Astrocyte of the spinal cord (primary cell): Measurements from ENCODE around the gene BBX.
A peak's percentile ranks its signal among the peaks of the same experiment; 100 is the strongest.

Experiments
- DNase-seq: peaks from one replicate; pipeline ENCODE4 v3.0.0; 2011; ENCODE audit warnings: low read depth, low spot score
- H3K4me3 ChIP-seq: 2 replicates; pipeline ENCODE4 v1.5.1; 2011; ENCODE audit warnings: low read depth, mild to moderate bottlenecking, low read length, moderate library complexity
- in situ Hi-C: cut with HindIII; loops from 2 replicates; pipeline ENCODE4 v1.10.0; 2017; ENCODE audit warnings: low sequenced_read_pairs
- TF ChIP-seq, protein P1 (sequence below): IDR thresholded peaks from 2 replicates; pipeline ENCODE4 v1.5.1; 2012; ENCODE audit warnings: low read depth, mild to moderate bottlenecking, low read length, inconsistent platforms

The BBX gene

DNA sequence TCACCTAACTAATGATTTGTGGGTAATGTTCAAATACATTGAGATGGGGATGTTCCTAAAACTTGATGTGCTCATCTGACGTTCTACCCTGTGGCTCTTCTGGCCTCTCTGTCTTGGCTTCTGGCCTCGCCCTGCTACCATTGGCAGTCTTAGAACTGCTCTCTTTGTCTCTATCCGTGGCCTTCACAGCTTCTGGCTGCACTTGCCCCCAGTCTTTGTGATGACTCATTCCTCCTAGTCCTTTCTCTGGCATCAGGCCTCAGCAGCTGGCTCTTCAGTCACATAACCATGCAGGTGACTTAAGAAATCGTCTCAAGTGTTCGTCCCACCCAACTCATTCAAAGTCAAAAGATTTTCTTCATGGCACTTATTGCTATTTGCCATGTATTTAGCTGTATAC, 188.1 kb downstream of the BBX start:
- DNase-seq, result peak; percentile 51

GRCh38 chr3:107716734-107717133, 194.0 kb downstream of the BBX start:
- no peak overlapping the region for H3K4me3 ChIP-seq
- in situ Hi-C loops, result no loop called here
- DNase-seq, result no peak
- TF ChIP-seq, protein P1, sequence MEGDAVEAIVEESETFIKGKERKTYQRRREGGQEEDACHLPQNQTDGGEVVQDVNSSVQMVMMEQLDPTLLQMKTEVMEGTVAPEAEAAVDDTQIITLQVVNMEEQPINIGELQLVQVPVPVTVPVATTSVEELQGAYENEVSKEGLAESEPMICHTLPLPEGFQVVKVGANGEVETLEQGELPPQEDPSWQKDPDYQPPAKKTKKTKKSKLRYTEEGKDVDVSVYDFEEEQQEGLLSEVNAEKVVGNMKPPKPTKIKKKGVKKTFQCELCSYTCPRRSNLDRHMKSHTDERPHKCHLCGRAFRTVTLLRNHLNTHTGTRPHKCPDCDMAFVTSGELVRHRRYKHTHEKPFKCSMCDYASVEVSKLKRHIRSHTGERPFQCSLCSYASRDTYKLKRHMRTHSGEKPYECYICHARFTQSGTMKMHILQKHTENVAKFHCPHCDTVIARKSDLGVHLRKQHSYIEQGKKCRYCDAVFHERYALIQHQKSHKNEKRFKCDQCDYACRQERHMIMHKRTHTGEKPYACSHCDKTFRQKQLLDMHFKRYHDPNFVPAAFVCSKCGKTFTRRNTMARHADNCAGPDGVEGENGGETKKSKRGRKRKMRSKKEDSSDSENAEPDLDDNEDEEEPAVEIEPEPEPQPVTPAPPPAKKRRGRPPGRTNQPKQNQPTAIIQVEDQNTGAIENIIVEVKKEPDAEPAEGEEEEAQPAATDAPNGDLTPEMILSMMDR, result no peak

More for the DNA sequence above, 188.1 kb downstream of the BBX start:
- TF ChIP-seq, protein P1, result no peak
- H3K4me3 ChIP-seq, result no peak overlapping the region
- in situ Hi-C loops, result no loop called here

GRCh38 chr3:107718547-107718946, 195.8 kb downstream of the BBX start:
- TF ChIP-seq, protein P1, result no peak
- in situ Hi-C loops, result no loop called here
- H3K4me3 ChIP-seq, result no peak overlapping the region
- no peak for DNase-seq

DNA sequence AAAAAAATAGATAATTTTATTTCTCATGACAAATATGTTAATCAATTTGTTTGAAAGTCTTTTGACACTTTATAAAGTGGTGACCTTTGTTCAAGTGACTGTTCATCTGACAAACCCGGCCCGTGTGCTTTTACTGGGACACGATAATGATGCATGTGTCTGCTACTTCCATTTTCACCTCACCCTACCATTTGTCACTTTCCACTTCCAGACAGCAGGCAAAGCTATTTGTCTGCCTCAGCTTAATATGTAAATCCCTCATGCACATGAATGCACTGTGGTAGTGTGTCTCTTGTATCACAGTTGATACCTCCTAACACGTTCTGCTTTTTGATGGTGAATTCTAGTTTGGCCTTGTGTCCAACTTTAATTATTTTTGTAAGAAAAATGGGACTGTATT, 204.3 kb downstream of the BBX start:
- TF ChIP-seq, protein P1, result no peak
- in situ Hi-C loops, result no loop called here
- DNase-seq, result no peak
- no peak overlapping the region for H3K4me3 ChIP-seq

DNA sequence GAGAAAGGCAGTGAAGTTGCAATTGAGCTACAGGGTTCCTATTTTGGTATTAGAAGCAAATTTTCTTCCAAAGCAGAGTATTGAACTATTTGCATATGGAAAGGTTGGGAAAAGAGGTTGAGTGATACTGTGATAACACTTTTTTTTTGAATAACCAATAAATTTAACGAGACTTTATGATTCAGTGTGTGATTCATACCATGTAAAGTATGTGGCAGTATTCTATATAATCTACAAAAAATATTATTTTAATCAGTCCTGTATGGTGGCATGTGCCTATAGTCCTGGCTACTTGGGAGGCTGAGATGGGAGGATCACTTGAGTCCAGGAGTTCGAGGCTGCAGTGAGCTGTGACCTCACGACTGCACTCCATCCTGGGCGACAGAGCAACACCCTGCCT, 206.9 kb downstream of the BBX start:
- no peak overlapping the region for H3K4me3 ChIP-seq
- TF ChIP-seq, protein P1, result no peak
- DNase-seq, result no peak
- in situ Hi-C loops, result no loop called here

DNA sequence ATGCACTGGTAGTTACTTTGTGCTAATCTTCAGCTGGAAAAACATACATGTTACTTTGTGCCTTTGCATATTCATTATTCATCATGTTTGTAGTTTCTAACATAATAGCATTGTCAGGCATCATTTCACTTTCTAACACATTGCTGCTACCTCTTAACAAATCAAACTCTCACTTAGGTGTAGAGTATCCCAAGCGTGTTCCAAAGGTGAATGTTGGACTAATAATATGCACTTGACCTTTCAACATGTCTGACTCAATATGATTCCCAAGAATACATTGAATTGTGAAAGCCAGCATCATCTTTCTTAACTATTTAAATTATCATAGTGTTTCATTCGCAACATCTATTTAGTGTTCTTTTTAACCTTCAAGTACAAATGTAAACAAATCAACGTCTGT, 211.6 kb downstream of the BBX start:
- in situ Hi-C loops, result no loop called here
- TF ChIP-seq, protein P1, result no peak
- H3K4me3 ChIP-seq, result no peak overlapping the region
- no peak for DNase-seq

GRCh38 chr3:107737914-107738313, 215.2 kb downstream of the BBX start:
- TF ChIP-seq, protein P1, result no peak
- H3K4me3 ChIP-seq, result no peak overlapping the region
- no peak for DNase-seq
- in situ Hi-C loops, result no loop called here
